Measurements from ENCODE around the gene CDHR2.

GRCh38 chr5:176527246-176528222 is 21.6 kb upstream of the CDHR2 start:
- TF ChIP-seq MAX (IDR thresholded peaks at IDR 0.05) (no peak), SIN3A (IDR thresholded peaks at IDR 0.05; ENCODE audit: low read depth) (no peak), ELF1 (IDR thresholded peaks at IDR 0.05; ENCODE audit: borderline replicate concordance, low read depth) (no peak), EZH2 (IDR thresholded peaks at IDR 0.05) (no peak), POLR2AphosphoS5 (IDR thresholded peaks at IDR 0.05; ENCODE audit: low read depth, low read length) (no peak), CTCF (IDR thresholded peaks at IDR 0.05 in 2 of 3, conservative IDR thresholded peaks at IDR 0.05 in 1 of 3; ENCODE audit: borderline replicate concordance in 1 of 3, insufficient read depth in 1 of 3, low read depth in 2 of 3, low read length in 2 of 3) (no peak), EZH2phosphoT487 (IDR thresholded peaks at IDR 0.05; ENCODE audit: borderline replicate concordance) (no peak), RAD21 (IDR thresholded peaks at IDR 0.05; ENCODE audit: low read depth) (no peak), EGR1 (IDR thresholded peaks at IDR 0.05; ENCODE audit: low read depth) (no peak), ZFX (IDR thresholded peaks at IDR 0.05) (no peak), POLR2A (IDR thresholded peaks at IDR 0.05; ENCODE audit: borderline replicate concordance, extremely low read depth, insufficient read depth, insufficient read length) (no peak)

All from HCT116 (cell line).